AG10803 (cell line): ENCODE data around the gene DNAAF3.

ENCODE experiments used
- DNase-seq: peaks from one replicate; pipeline ENCODE4 v3.0.0; 2010; ENCODE audit warnings: low read depth
- H3K4me3 ChIP-seq: 2 replicates; pipeline ENCODE4 v1.5.1; 2011; ENCODE audit warnings: mild to moderate bottlenecking, low read length, control low read depth
- CTCF ChIP-seq: conservative IDR thresholded peaks from 2 replicates; pipeline ENCODE4 v1.5.1; 2011; ENCODE audit warnings: mild to moderate bottlenecking, low read length, control low read depth, inconsistent platforms

DNAAF3 gene

GRCh38 chr19:55169136-55169535 lies 2.7 kb upstream of the DNAAF3 start:
- DNase-seq, result no peak
- TF ChIP-seq CTCF, result no peak
- H3K4me3 ChIP-seq, result no peak overlapping the region

DNA sequence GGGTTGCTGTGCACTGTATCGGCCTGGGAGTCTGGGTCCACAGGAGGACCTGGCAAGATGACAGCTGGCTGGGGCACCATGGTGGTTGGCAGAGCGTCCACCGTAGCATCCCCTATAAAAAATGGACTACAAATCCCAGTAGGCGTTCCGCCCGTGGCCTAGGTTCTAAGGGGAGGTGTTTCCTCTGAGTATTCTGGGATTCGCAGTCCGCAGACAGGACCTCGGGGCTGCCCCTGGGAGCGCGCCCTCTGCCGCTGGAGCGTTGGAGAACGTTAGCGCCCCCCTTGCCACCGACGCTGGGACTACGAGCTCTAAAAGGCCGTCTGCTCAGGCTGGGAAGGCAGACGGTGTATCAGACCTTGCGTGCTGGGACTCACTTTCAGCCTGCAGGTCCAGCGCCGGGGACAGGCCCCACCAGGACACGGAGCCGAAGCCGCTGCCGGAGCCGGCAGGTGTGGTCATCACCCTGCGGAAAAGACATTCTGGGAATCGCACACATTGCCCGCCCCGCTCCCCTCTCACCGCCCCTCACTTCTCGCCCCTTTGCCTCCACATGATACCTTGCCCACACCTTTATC lies 372 bp downstream of the DNAAF3 start:
- peak overlapping the region; percentile 68 for H3K4me3 ChIP-seq
- TF ChIP-seq CTCF, result peak; percentile 56
- peak; percentile 74 for DNase-seq

- no peak for TF ChIP-seq CTCF
- no peak overlapping the region for H3K4me3 ChIP-seq
- no peak for DNase-seq
These were observed 4.7 kb downstream of the DNAAF3 start for GRCh38 chr19:55161571-55162322.

DNA sequence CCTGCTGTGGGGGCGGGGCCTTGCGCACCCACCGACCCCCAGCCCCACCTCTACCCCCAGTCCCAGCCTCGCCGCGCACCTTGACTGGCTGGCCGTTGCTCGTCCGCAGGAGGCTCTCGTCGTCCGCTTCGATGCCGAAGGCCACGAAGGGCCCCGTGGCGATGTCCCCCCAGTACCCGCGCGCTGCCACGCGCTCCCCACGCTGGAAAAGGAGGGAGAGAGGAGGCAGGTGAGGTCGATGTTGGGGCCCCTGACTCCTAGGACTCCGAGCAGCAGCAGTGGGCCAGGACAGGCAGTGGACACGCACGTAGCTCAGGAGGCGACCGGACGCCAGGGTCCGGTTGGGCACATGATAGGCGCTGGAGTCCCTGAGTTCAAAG lies 5.4 kb downstream of the DNAAF3 start:
- H3K4me3 ChIP-seq, result no peak overlapping the region
- DNase-seq, result no peak
- no peak for TF ChIP-seq CTCF

GRCh38 chr19:55160128-55160985 lies 6.1 kb downstream of the DNAAF3 start:
- peak; percentile 66 for DNase-seq
- peak; percentile 64 for TF ChIP-seq CTCF
- no peak overlapping the region for H3K4me3 ChIP-seq

- no peak overlapping the region for H3K4me3 ChIP-seq
- TF ChIP-seq CTCF, result no peak
These were observed 7.3 kb downstream of the DNAAF3 start for GRCh38 chr19:55158848-55159749.

More at GRCh38 chr19:55158848-55159749, 7.3 kb downstream of the DNAAF3 start:
- no peak for DNase-seq
